GM11168 (cell line): ENCODE data around the gene HES1.

ENCODE experiments used
- in situ Hi-C: fragments of 300-500 bp; cut with MboI; formaldehyde crosslinking; loops from one replicate; pipeline ENCODE4 v1.12.0; 2022; ENCODE audit warnings: low sequenced_read_pairs; ENCODE audit not compliant: unreplicated experiment

HES1 gene

DNA sequence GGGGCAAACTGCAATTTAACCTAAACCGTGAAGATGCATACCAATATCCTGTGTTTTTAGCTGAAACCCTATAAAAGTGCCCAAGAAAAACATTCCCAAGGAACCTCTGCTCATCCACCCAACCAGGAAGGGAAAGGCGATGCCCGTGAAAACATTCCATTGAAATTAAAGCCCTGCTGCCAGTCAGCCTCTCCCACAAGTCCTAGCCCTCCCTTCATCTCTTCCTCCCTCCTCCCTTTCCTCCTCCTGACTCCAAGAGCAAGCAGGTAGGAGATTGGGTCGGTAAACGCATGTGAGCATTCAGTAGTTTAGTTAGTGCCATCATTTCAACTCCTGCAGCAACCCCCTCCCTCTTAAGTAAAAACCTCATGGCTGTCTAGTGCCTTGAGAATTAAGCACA is 27.7 kb downstream of the HES1 start:
- in situ Hi-C loops: no loop called here

DNA sequence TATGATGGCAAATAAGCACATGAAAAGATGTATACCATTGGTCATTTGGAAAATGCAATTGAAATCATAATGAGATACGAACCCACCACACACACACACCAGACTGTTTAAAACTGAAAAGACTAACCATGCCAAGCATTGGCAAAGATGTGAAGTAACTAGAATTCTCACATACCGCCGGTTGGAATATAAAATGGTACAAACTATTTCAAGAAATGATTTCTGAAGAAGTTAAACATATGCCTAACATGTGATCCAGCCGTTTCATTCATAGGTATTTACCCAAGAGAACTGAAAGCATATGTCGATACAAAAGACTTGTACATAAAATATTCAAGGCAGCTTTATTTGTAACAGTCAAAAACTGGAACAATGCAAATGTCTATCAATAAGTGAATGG is 28.9 kb downstream of the HES1 start:
- in situ Hi-C loops: no loop called here

DNA sequence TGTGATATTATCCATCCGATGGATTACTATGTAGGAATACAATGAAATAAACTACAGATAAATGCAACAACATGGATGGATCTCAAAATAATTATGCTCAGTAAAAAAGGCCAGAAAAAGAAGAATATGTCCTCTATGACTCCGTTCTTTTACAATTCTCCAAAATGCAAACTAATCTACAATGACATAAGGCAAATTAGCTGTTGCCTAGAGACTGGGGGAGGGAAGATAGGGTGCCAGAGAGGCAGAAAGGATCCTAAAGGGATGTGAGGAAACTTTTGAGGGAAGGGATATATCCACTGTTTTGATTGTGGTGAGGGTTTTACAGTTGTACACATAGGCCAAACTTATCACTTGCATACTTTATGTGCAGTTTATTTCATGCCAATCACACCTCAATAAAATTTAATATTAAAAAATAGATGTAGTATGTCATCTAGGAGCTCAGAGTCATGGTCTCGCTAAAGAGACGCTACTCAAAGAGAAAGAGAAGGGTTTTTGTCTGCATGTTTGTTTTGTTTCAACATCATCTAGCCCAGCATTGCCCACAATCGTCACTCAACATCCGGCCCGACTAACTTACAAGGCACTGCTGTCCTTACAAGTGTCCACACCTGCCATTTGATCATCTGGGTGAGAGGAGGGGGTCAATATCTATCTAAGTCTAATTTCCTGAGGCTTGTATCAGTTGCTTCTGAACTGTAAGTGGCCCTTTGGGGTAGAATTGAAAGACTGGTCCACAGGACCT is 29.5 kb downstream of the HES1 start:
- in situ Hi-C loops: no loop called here

DNA sequence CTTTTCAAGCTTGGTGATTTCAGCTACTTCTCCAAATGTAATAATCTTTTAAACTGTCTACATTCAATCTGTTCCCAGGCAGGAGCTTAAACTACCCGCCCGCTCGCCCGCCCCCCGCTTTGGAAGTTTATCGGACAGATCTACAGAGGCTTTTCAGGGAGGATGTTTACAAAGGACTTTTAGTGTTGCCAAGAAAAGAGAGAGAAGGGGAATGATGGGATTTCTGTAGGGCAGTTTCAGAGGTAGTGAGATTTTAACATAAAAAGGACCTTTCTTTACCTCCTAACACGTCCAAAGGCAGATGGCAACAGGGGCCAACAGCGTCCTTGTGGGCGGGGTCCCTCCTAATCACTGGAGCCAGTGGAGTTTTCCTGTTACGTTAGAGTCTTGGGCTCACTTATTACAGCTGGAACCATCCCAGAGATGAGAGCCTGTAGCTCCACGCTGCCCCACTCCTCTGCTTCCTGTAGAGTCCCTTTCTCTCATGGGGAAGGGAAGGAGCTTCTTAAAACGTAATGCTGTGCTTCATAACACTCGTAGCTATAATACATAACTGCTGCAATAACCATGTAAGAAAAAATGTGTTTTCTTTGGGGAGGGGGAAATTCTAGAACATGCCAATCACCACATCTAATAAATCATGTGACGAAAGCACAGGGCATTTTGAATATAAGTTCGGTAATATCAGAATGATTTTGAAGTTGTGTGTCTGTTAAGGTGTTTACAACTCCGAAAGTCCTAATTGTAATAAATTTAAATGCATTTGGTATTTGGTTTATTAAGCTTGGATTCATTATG is 30.9 kb downstream of the HES1 start:
- in situ Hi-C loops: no loop called here

DNA sequence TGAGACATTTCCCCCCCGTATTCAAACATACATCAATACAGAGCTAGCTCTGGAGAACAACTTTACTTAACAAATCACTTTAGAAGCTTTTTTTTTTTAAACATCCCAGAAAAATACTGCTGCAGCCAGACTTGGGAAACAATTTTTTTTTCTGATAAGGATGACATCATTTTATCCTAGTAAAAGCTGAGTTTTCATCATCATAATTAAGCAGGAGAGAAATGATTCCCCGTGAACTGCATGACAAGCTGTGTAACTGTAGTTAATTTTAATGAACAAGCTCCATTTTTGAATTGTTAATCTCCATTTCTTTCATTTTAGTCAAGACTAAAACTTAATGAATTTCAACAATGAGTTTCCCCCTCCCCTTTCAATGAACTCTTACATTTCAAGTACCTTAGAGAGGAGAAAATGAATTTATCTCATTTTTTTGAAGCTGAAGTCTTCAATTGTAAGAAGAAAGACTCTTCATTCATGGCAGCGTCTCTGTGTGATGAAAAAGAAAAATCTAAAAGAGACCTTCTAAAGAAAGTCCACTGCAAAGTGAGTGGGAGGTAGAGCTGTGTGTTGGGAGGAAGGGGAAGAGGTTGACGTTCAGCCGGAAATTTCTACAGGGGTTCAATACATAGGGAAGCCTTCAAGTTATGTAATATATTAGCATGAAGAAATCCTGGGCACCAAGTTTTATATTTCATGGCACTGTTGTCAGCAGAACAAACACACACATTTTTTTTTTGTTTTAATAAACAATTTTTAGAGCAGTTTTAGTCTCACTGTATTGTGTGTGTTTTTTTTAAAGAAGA is 31.7 kb downstream of the HES1 start:
- in situ Hi-C loops: no loop called here

DNA sequence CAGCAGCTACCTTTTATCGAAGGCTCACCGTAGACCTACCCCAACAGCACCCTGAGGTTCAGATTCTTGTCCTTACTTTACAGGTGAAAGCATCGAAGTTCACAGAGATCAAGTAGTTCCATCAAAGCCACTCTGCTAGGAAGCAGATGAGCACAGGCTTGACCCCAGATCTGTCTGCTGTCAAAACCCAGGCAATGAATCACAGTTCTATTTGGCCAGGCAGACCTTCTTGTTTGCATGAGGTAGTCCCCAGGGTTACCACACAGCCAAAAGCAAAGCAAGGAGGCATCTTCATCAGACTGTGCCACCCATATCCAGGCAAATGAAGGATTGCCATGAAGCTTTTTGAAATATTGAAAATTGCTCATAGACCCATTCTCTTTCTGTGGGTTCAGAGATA is 33.0 kb downstream of the HES1 start:
- in situ Hi-C loops: no loop called here

DNA sequence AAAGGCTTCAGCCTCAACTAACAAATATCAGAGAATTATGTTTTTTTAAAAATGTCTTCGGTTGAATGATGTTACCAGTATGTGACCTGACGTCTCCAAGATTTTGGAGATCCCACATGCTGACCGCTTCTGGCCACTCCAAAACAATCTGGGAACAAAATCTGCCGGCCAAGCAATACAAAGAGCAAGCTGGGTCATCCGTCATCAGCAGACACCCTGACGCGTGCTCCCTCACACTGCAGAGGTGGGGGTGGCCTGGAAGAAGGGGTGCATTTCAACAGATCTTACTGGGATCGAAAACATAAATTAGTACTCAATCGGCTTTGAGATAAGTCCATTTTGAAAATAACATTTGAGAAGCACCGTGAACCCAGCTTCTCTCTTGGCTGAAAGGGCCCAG is 33.6 kb downstream of the HES1 start:
- in situ Hi-C loops: no loop called here

DNA sequence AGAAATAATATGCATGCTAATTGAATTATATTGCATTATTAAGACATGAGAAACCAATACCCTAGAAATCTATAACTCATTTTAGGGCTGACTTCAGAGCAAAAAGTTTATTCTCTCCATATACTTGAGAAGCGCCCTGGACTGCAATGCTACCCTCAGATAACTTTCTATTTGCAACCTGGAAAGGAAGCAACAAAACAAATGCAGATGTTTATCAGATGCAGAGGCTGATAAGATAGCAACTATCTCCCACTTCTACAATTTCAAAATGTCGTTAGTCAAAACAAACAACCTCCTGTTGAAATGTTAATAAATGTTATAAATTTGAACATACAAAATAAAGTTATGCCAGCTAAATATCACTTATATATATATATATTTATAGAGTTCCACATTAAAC is 34.8 kb downstream of the HES1 start:
- in situ Hi-C loops: no loop called here

DNA sequence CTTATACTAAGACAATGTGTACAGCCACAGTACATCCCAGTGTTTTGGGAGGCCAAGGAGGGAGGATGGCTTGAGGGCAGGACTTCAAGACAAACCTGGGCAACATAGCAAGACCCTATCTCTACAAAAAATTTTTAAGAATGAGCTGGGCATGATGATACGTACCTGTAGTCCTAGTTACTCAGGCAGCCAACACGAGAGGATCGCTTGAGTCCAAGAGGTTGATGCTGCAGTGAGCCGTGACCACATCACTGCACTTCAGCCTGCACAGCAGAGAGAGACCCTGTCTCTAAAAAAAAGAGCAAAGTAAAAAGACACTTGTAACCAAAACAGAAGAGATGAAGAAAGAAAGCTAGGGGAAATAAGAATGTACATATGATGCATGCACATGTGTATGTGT is 38.5 kb downstream of the HES1 start:
- in situ Hi-C loops: no loop called here

DNA sequence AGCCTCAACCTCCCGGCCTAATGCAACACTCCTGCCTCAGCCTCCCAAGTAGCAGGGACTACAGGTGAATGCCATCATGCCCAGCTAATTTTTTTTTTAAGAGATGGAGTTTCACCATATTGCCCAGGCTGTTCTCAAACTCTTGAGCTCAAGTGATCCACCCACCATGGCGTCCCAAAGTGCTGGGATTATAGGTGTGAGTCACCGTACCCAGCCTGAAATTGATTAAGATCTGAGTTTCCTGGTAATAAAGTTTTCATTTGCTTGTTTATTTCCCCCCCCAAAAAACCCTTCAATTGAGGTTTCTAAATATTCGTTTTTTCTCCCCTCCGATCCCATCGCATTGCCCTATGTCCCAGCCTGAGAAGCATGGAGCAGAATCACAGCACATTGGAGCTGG is 39.0 kb downstream of the HES1 start:
- in situ Hi-C loops: no loop called here

DNA sequence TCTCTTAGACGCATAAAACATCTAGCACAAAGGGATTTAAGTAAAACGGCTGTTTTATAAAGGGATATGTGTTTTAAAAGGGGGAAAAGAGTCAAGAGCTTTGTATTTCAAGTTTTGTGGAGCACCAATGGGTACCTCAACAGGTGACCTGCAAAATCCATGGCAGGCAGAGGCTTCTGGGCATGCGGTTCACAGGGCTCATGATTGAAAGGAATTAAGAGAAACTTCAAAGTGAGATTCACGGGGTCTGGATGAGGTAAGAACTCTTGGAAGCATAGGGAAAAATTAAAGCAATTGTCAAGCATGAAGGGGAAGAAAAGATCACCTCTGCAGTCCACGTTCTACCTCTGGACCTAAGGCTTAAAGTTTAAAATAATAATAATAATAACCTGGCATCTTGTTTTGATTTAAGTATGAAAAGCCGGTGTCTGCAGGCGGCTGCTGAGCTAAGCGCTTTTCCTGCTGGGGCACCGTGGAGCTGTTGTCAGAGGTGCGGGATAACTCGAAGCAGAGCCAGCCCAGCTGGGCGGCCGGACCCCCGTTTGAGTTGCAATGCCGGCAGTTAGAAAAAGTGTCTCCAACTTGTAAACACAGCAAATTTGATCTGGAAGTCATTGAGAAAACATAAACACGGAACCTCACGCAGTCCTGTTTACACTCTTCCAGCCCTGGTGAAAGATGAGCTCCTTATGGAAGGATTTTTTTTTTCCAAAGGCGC is 40.5 kb downstream of the HES1 start:
- in situ Hi-C loops: no loop called here

DNA sequence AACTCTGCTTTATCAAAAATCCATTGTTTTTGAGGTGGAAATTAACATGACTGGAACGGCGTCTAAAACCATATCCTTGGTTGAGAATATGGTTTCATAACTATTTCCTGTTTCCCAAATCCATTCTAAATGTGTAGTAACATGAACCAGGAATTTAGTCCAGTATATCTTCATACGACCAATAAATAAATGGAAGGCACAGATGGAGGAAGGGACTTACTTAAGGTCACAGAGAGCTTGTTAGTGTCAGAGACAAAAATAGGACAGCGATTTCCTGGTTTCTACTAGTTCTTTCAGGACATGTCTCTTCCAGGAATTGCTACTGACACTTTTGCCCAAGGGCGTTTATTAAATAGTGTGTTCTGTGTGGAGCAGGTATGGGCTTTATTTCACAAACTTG is 41.2 kb downstream of the HES1 start:
- in situ Hi-C loops: no loop called here

DNA sequence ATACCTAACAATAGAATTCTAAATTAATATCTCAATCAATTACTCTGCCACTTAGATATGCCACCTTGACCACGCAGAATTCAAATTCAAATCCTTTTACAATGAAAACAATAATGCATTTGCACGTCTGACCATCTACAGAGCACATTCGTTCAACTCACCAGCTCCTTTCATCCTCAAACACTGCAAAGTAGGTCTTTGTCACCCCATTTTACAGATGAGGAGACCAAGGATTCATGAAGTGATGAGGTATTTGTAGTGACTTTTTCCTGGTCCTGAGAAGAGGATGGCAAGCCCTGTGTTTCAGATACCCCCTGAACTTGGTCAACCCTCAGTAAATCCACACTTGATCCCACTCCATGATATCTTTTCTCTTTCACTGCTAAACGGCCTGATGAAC is 42.2 kb downstream of the HES1 start:
- in situ Hi-C loops: no loop called here

DNA sequence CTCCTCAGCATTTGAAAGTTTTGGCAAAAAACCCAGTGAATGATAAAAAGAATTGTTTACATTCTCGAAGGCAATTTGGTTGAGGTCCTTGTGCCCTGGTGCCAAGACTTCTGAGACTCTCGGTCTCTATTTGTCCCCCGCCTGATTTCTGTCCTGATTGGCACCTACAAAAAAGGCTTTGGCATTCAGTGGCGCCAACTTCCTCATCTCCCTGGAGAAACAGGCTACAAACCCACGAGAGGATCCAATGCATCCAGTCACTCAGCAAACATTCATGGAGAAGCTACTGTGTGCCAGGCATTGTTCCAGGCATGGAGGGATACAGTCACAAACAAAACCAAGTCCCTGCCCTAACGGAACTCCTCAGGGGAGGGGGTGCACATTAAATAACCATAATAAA is 42.7 kb downstream of the HES1 start:
- in situ Hi-C loops: no loop called here

DNA sequence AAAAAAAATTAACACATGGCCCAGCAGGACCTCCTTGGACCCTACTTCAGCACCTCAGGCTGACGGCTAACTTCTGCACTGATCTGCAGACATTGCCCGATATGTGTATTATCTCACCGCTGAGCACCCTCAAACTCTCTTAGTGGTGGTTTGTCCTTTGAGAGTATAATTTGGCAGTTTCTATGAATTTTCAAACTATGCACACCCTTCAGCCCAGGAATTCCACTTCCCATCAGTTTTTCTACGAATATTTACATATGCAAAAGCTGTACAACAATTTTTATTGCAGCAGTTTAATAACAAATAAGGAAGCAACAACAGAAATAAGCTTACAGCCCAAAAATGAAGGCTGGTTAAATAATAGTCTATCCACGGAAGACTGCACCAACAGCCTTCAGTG is 44.6 kb downstream of the HES1 start:
- in situ Hi-C loops: no loop called here

DNA sequence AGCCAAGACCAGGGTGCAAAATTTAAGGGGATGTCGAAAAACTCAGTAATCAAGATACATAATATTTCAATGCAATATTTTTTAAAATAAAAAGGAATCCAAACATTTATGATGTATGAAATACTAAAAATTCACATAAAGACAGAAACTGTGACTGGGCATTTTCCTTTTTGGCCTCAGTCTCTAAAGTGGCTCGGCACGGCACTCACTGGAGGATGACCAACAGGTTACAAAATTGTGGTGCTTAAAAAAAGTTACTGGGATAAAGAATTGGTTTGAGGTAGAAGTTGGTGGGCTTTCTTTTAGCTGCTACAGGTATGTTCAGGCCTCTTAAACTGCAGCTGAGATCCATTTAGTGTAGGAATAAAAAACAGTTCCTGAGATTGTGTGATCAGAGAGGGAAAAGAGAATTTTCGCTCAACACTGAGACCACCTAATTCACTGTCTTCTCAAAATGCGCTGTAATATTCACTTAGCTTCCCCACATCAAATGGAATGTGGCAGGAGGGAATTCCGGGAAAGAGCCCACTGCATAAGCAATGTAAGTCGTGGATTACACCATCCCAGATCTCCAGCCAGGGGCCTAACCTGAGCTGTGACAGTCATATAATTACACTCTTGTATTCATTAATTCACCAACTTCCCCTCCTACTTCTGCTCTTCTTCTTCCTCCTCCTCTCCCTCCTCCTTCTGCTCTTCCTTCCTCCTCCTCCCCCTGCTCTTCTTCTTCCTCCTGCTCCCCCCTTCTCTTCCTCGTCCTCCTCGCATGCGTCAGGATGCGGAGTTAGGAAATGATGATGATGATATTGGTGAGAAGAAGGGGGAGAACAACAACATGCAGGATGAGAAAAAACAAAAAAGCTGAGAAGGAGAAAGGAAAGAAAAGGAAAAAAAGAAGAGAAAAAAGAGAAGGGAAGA is 45.9 kb downstream of the HES1 start:
- in situ Hi-C loops: no loop called here

DNA sequence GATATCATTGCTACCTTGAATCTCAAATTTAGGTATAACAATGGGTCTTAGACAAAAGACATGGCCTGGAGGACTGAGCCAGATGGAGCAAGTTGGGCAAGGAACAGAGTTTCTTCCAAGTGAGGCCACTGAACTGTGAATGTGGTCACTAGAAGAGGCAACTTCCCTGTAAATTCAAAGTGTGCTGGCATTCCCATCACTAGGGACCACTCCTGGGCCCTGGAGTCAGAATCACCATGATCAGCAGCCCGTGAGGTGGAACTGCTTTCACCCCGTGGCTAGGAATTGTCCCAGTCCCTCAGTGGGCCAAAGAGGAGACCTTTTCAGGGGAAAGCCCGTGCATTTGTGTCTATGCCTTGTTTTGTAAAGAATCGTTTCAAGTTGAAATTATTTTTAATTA is 47.3 kb downstream of the HES1 start:
- in situ Hi-C loops: no loop called here

DNA sequence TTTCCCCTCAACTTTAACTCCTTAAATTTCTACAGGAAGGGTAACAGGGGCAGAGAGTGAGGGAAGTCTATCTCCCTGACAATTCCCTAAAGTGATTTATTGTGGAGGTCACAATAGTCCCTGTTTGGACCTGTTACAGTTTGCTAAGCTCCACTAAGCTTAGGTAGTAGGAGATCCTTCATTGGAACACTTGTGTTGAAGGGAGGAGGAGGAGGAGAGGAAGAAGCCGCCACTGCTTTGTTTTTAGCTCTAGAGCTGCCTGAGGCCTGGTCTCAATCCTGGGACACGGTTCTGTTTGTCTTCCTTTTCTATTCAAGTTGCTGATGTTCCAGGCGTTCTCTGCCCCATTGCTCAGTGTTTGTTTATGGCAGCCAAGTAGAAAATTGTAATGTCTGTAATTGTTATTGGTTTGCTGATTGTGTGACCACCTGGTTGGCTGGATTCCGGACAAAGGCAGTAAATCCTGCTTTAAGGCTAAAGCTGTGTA is 48.4 kb downstream of the HES1 start:
- in situ Hi-C loops: no loop called here

DNA sequence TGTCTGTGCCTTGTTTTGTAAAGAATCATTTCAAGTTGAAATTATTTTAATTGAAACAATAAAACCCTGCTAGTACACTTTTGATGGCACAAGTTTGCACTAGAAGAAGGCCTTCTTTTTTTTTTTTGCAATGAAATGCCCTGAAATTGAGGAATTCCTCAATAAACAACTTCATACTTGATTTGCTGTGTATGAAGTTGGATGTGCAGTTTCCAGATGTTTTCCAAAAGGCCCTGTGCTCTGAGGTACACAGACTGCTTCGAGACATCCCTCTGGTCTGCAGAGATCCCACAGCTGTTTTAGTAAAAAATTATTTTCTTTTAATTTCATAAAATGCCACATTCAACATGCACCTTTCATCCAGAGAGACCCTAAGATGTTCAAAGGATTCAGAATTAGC is 48.9 kb downstream of the HES1 start:
- in situ Hi-C loops: no loop called here
